Fibroblast of villous mesenchyme (primary cell): ENCODE data around the gene APOLD1. TPM values are rescaled to one million over a fixed set of nuclear protein-coding genes. Genes with fewer than 3 reads are reported as not detected.

Experiments
- DNase-seq: peaks from one replicate; pipeline ENCODE4 v3.0.0-alpha.2; 2010; ENCODE audit warnings: low read depth
- H3K4me3 ChIP-seq: 2 replicates; pipeline ENCODE4 v1.5.1; 2011; ENCODE audit warnings: low read depth, mild to moderate bottlenecking, low read length
- total RNA-seq: library from RNA; depleted of rRNA; stranded (reverse); fragments of >200 nt; gene quantifications from 2 replicates; pipeline ENCODE4 v1.2.3, GENCODE V29; 2012
- TF ChIP-seq, protein P1 (sequence below): IDR thresholded peaks from 2 replicates; pipeline ENCODE4 v1.5.1; 2012; ENCODE audit warnings: low read depth, mild to moderate bottlenecking, low read length; ENCODE audit not compliant: insufficient read depth

The APOLD1 gene
- total RNA-seq, 1 donor = 14.7 TPM

DNA sequence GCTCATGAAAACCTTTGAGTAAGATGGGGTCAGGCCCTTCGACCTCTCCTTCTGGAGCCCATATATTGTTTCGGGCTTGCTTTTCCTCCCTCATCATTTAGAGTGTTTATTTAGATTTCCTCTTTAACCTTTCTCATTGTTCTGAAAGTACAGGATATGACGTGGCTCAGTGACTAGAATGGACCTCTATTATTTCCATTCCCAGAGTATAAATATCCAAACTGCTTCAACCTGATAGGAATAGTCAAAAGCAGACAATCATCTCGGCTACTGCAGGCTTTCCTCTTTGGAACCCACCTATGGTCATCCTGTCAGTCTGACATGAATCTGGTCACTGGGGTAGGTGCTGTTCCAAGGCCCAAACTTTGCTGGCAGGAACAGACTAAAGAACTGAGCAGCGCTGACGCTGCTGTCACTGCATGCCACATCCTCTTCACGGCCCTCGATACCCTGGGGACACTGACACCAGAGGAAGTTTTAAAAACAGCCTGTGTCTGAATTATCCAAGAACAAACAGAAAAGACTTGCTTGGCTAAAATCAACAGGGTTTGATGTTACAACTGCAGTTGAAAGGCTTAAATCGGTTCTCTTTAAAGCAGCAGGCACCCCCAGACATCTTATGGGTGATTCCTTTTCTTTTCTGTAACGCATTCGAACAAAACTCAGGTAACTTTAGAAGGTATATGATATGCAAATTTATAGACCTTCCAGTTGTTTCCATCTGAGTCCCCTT lies 22.7 kb downstream of the APOLD1 start:
- no peak overlapping the region for H3K4me3 ChIP-seq
- peak; percentile 25 for DNase-seq
- TF ChIP-seq, protein P1, sequence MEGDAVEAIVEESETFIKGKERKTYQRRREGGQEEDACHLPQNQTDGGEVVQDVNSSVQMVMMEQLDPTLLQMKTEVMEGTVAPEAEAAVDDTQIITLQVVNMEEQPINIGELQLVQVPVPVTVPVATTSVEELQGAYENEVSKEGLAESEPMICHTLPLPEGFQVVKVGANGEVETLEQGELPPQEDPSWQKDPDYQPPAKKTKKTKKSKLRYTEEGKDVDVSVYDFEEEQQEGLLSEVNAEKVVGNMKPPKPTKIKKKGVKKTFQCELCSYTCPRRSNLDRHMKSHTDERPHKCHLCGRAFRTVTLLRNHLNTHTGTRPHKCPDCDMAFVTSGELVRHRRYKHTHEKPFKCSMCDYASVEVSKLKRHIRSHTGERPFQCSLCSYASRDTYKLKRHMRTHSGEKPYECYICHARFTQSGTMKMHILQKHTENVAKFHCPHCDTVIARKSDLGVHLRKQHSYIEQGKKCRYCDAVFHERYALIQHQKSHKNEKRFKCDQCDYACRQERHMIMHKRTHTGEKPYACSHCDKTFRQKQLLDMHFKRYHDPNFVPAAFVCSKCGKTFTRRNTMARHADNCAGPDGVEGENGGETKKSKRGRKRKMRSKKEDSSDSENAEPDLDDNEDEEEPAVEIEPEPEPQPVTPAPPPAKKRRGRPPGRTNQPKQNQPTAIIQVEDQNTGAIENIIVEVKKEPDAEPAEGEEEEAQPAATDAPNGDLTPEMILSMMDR = no peak

DNA sequence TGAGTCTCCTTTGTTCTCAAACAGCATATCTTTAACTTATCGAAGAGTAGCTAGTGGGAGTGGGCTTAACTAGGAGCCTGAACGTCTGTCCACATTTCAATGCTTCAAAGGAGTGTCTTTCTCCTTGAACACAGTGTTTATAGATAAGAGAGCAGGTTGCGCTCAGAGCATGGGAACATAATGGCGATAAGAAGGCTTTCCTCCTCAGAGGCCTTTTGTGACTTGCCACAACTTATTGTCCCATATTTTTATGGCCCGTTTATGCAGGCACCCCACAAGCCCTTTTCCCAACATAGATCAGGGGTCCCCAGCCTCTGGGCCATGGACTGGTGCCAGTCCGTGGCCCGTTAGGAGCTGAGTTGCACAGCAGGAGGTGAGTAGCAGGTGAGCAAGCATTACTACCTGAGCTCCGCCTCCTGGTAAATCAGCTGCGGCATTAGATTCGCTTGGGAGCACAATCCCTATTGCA lies 25.1 kb downstream of the APOLD1 start:
- TF ChIP-seq, protein P1 = no peak
- no peak overlapping the region for H3K4me3 ChIP-seq
- no peak for DNase-seq

DNA sequence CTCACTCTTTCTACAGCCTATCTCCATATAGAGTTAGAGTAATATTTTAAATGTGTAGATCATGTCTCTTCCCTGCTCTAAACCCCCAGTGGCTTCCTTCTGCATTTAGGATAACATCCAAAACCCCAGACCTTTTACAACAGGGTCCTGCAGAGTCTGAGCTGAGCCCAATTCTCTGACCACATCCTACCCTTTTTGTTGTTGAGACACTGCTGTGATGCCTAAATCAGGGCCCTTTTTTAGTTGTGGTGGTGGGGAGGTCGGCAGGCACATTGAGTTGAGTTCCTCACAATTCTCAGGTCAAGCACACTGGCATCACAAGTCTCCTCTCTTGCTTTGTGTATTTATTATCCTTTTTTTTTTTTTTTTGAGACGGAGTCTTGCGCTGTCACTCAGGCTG lies 25.9 kb downstream of the APOLD1 start:
- TF ChIP-seq, protein P1 = no peak
- H3K4me3 ChIP-seq = no peak overlapping the region
- DNase-seq = no peak

DNA sequence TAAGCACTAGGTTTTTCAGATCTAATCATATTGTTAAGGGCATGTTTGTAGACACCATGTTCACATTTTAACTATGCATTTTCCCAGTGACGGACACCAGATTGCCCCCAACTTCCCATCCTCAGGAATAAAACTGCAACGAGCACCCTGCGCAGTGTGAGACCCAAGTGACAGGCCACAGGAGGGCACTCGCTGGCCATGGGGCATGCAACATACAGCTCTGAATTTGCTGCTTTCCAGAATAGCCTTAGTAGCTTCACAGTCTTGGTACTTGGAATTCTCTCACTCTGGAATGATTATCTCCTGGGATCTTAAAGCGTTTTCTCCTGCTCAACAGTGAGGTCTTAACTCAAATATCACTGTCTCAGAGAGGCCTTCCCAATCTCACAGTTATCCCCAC lies 26.7 kb downstream of the APOLD1 start:
- no peak overlapping the region for H3K4me3 ChIP-seq
- no peak for DNase-seq
- TF ChIP-seq, protein P1 = no peak

DNA sequence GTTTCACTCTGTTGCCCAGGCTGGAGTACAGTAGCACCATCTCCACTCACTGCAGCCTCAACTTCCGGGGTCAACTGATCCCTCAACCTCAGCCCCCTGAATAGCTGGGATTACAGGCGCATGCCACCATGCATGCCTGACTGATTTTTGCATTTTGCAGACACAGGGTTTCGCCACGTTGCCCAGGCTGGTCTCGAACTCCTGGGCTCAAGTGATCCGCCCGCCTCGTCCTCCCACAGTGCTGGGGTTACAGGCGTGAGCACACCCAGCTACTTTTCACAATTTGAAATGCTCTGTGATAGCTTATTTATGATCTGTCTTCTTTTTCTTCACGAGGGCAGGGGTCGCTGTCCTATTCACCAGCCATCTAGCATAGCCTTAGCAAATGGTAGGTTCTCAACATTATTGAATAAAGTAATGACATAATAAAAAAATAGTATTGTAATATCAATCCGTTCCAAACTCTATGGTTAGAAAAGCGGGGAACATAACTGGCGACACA lies 27.2 kb downstream of the APOLD1 start:
- TF ChIP-seq, protein P1 = no peak
- no peak overlapping the region for H3K4me3 ChIP-seq
- DNase-seq = no peak

DNA sequence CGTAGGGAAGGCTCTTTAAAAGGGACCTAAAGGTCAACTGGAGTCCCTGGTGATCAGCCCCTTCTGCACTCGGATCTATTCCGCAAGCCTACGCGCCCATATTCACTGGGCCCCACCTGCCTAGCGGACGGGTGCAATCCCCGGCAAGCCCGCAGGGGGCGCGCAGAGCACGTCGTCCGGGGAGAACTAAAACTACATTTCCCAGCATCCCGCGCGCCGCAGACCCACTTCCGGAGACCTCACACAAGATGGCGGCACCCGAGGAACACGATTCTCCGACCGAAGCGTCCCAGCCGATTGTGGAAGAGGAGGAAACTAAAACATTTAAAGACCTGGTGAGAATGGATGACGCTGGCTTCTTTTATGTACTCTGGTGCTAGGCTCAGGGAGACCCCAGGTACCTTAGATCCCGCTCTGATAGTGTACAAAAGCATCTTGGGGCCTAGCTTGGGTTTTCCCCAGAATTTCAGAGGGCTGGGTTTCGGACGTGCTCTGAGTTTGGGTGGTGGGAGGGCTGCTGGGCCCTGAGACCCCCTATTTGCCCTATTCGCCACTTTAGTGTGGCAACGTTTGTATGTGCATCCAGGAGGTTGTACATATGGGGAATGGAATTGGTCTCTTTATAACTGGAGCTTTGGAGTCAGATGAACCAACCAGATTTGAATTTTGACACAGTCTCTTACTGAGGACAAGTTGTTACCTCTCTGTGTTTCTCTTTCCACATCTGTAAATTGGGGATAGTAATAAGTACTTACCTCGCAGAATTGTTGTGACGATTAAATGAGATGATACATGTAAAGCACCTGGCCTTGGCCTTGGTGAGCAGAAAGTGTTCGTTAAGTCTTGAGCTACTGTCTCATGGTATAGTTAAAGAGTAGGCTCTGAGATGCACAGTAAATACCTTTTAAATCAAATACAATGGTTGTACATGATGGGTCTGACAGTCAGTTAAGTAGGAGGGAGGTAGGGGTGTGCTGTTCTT lies 28.0 kb downstream of the APOLD1 start, which contains the start of gene DDX47:
Gene DDX47 (plus strand): TSS at position 227 of the 982 bp plus-strand sequence. CDS start 22 bp downstream, at position 249.
- H3K4me3 ChIP-seq = peak within 1 kb of the TSS; percentile 69
- DNase-seq = peak; percentile 93

More for the DNA sequence above, 28.0 kb downstream of the APOLD1 start, which contains the start of gene DDX47:
- TF ChIP-seq, protein P1 = peak; percentile 93
